GM18858 (cell line): ENCODE results near the gene ZNF426.
"Not testable (repeated sequence)": the region's sequence is repeated elsewhere in the genome, so short reads cannot be mapped to it uniquely, and the experiment has no call there.

ENCODE experiments used
- ATAC-seq: cut with Tn5 transposase; IDR thresholded peaks from one replicate; pipeline ENCODE4 v1.9.1; 2021; ENCODE audit not compliant: unreplicated experiment

The ZNF426 gene

GRCh38 chr19:9538183-9539058 is at the start of gene ZNF426:
Gene ZNF426, minus strand, starts transcription at chr19:9538645. Its CDS starts 2,413 bp downstream, at chr19:9536232.
- ATAC-seq = no peak

- no peak for ATAC-seq
Measured at GRCh38 chr19:9586764-9587163, 48.3 kb upstream of the ZNF426 start.

- peak; percentile 53 for ATAC-seq
Measured at GRCh38 chr19:9584073-9584833, 45.8 kb upstream of the ZNF426 start, which contains the start of gene ZNF121. Gene ZNF121, minus strand, starts transcription at chr19:9584504. Its CDS starts 16,407 bp downstream, at chr19:9568097.

GRCh38 chr19:9582081-9582725 is 43.8 kb upstream of the ZNF426 start:
- not testable (repeated sequence) for ATAC-seq

- ATAC-seq = no peak
Measured at GRCh38 chr19:9580728-9581127, 42.3 kb upstream of the ZNF426 start.

GRCh38 chr19:9570255-9570654 is 31.8 kb upstream of the ZNF426 start:
- no peak for ATAC-seq

- no peak for ATAC-seq
Measured at GRCh38 chr19:9566729-9567128, 28.3 kb upstream of the ZNF426 start.

- ATAC-seq = no peak
Measured at GRCh38 chr19:9565900-9566705, 27.7 kb upstream of the ZNF426 start.

- ATAC-seq = no peak
Measured at GRCh38 chr19:9552536-9553274, 14.3 kb upstream of the ZNF426 start.

GRCh38 chr19:9547870-9548269 is 9.4 kb upstream of the ZNF426 start:
- no peak for ATAC-seq

GRCh38 chr19:9541281-9541680 is 2.8 kb upstream of the ZNF426 start:
- not testable (repeated sequence) for ATAC-seq

GRCh38 chr19:9539921-9540320 is 1.5 kb upstream of the ZNF426 start:
- not testable (repeated sequence) for ATAC-seq

GRCh38 chr19:9539201-9539600 is 756 bp upstream of the ZNF426 start:
- not testable (repeated sequence) for ATAC-seq

GRCh38 chr19:9535934-9536333 is 2.5 kb downstream of the ZNF426 start:
- ATAC-seq = no peak

- ATAC-seq = no peak
Measured at GRCh38 chr19:9531933-9532332, 6.5 kb downstream of the ZNF426 start.

- ATAC-seq = no peak
Measured at GRCh38 chr19:9528757-9529336, 9.6 kb downstream of the ZNF426 start.

- no peak for ATAC-seq
Measured at GRCh38 chr19:9523885-9524474, 14.5 kb downstream of the ZNF426 start.

GRCh38 chr19:9507285-9507684 is 31.2 kb downstream of the ZNF426 start:
- no peak for ATAC-seq

- no peak for ATAC-seq
Measured at GRCh38 chr19:9500796-9501195, 37.6 kb downstream of the ZNF426 start.
